ENCODE measurements around the gene SHMT2. TPM values are rescaled to one million over a fixed set of nuclear protein-coding genes. Genes with fewer than 3 reads are reported as not detected.

Gene SHMT2
- total RNA-seq, 1 experiment from 2014 or later = 421 TPM

DNA sequence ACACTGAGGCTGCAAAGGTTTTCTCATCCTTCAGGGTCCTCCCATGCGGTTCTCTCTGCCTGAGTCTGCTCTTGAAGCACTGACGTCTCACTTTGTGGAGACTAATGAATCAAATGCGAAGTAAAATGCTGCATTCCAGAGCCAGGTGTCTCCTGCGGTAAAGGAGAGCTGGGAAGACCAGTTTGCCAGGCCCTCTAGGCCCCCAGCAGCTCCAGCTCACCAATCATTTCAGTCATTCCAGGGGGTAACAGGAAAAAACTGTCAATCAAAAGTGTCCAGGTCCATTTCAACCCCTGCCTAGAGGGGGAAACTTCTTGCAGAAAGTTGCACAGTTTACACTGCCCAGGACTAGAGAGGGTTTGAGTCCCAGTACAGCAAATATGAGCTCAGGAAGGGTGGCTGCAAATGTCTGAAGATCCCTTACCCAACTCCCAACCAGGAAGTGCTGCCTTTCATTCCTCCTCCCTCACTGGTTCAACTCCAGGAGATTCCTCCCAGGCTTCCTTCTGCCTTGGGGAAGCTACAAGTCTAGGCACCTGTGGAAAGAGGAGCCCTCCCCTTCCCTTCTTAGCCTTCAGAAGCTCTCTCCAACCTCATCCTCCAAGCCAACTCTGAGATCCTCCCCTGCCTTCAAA is 15.6 kb upstream of the SHMT2 start:
- CTCF ChIA-PET = interaction anchor here (0.5 to 9.4 kb wide), 41 partner anchors 9 to 507 kb away, joined by 3 to 188 read pairs (median 4); partner anchors contain the start of gene SHMT2
- TF ChIP-seq, protein P1, sequence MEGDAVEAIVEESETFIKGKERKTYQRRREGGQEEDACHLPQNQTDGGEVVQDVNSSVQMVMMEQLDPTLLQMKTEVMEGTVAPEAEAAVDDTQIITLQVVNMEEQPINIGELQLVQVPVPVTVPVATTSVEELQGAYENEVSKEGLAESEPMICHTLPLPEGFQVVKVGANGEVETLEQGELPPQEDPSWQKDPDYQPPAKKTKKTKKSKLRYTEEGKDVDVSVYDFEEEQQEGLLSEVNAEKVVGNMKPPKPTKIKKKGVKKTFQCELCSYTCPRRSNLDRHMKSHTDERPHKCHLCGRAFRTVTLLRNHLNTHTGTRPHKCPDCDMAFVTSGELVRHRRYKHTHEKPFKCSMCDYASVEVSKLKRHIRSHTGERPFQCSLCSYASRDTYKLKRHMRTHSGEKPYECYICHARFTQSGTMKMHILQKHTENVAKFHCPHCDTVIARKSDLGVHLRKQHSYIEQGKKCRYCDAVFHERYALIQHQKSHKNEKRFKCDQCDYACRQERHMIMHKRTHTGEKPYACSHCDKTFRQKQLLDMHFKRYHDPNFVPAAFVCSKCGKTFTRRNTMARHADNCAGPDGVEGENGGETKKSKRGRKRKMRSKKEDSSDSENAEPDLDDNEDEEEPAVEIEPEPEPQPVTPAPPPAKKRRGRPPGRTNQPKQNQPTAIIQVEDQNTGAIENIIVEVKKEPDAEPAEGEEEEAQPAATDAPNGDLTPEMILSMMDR (IDR thresholded peaks at IDR 0.05; ENCODE audit: unreplicated experiment) = no peak
- no peak overlapping the region for H3K27ac Mint-ChIP-seq (ENCODE audit: low read depth, unreplicated experiment)
- H3K4me1 Mint-ChIP-seq (ENCODE audit: insufficient read depth, unreplicated experiment) = peaks cover 27% of the 10 kb centered on the region
- no peak overlapping the region for H3K4me3 Mint-ChIP-seq (ENCODE audit: unreplicated experiment)
- no TSS peak for BruUV-seq (replicated peaks)
- H3K27me3 Mint-ChIP-seq (ENCODE audit: insufficient read depth, unreplicated experiment) = peaks cover 37% of the 10 kb centered on the region
- POLR2A ChIA-PET = interaction anchor here (0.7 to 2.4 kb wide), 8 partner anchors 16 to 283 kb away, joined by 3 to 12 read pairs (median 4); partner anchors contain the start of gene SHMT2
- H3K9me3 Mint-ChIP-seq (ENCODE audit: unreplicated experiment) = no peaks in the 10 kb centered on the region
- intact Hi-C loops (cut with micrococcal nuclease) = loop anchor here (1.0 to 2.0 kb wide), 3 partner anchors 25 to 239 kb away; no protein-coding TSS in a partner anchor
- no peaks in the 10 kb centered on the region for H3K36me3 Mint-ChIP-seq (ENCODE audit: insufficient read depth, unreplicated experiment)
- DNase-seq (ENCODE audit: unreplicated experiment) = no peak

GRCh38 chr12:57214398-57214781 is 15.1 kb upstream of the SHMT2 start:
- BruUV-seq (replicated peaks) = no TSS peak
- ChIA-PET CTCF (interaction anchor here (0.6 to 9.4 kb wide), 35 partner anchors 9 to 248 kb away, joined by 3 to 188 read pairs (median 4); partner anchors contain the start of gene SHMT2), POLR2A (interaction anchor here (0.7 to 2.4 kb wide), 7 partner anchors 16 to 283 kb away, joined by 3 to 12 read pairs (median 5); partner anchors contain the start of gene SHMT2)
- TF ChIP-seq, protein P1 (IDR thresholded peaks at IDR 0.05; ENCODE audit: unreplicated experiment) = peak; percentile 61
- peaks cover 42% of the 10 kb centered on the region for H3K27me3 Mint-ChIP-seq (ENCODE audit: insufficient read depth, unreplicated experiment)
- intact Hi-C loops (cut with micrococcal nuclease) = no loop called here
- H3K4me3 Mint-ChIP-seq (ENCODE audit: unreplicated experiment) = no peak overlapping the region
- H3K4me1 Mint-ChIP-seq (ENCODE audit: insufficient read depth, unreplicated experiment) = peaks cover 29% of the 10 kb centered on the region
- H3K27ac Mint-ChIP-seq (ENCODE audit: low read depth, unreplicated experiment) = no peak overlapping the region
- no peaks in the 10 kb centered on the region for H3K36me3 Mint-ChIP-seq (ENCODE audit: insufficient read depth, unreplicated experiment)
- no peaks in the 10 kb centered on the region for H3K9me3 Mint-ChIP-seq (ENCODE audit: unreplicated experiment)
- peak; percentile 66 for DNase-seq (ENCODE audit: unreplicated experiment)

DNA sequence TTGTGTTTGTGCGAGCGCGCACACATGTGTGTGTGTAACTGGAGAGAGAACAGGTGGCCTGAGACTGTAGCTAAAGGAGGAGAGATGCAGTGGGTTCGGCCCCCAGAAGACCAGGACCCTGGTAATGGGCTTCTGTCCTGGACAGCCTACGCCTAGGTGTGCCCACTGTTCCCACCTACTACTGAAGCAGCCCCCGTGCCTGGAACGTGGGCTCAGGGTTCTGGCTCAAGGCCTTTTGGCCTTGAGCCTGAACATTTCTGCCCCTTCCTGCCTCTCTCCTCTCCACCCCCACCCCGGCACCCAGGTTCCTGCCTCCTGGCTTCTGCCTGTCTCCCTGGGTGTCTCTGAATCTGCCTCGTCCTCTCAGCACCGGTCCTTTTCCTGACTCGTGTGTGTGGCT is 14.4 kb upstream of the SHMT2 start:
- Mint-ChIP-seq H3K9me3 (ENCODE audit: unreplicated experiment) (no peaks in the 10 kb centered on the region), H3K27ac (ENCODE audit: low read depth, unreplicated experiment) (no peak overlapping the region), H3K4me1 (ENCODE audit: insufficient read depth, unreplicated experiment) (peaks cover 34% of the 10 kb centered on the region), H3K27me3 (ENCODE audit: insufficient read depth, unreplicated experiment) (peaks cover 48% of the 10 kb centered on the region), H3K36me3 (ENCODE audit: insufficient read depth, unreplicated experiment) (no peaks in the 10 kb centered on the region), H3K4me3 (ENCODE audit: unreplicated experiment) (no peak overlapping the region)
- ChIA-PET CTCF (interaction anchor here (1.3 to 9.4 kb wide), 10 partner anchors 8 to 241 kb away, joined by 6 to 188 read pairs (median 16); partner anchors contain the start of gene SHMT2), POLR2A (interaction anchor here (2.1 to 2.4 kb wide), 3 partner anchors 24 to 91 kb away, joined by 5 to 12 read pairs (median 9); no protein-coding TSS in a partner anchor)
- DNase-seq (ENCODE audit: unreplicated experiment) = no peak
- TF ChIP-seq, protein P1 (IDR thresholded peaks at IDR 0.05; ENCODE audit: unreplicated experiment) = no peak
- BruUV-seq (replicated peaks) = no TSS peak
- intact Hi-C loops (cut with micrococcal nuclease) = no loop called here

DNA sequence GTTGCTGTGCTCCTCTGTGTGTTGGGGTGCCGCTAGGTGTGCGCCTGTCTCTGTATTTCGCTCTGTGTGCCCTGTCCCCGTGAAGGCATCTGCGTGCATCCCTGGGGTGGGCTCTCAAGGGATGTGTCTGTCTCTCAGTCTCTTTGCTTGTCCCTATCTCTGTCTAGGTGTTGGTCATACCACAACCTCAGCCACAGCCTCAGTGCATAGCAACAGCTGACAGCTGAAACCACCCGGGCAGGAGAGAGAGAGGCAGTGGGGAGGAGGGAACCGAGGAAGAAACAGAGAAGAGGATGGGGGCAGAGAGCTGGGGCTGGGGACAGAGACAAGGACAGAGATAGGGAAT is 13.9 kb upstream of the SHMT2 start:
- TF ChIP-seq, protein P1 (IDR thresholded peaks at IDR 0.05; ENCODE audit: unreplicated experiment) = no peak
- intact Hi-C loops (cut with micrococcal nuclease) = no loop called here
- H3K4me3 Mint-ChIP-seq (ENCODE audit: unreplicated experiment) = peak overlapping the region; percentile 52
- DNase-seq (ENCODE audit: unreplicated experiment) = no peak
- H3K9me3 Mint-ChIP-seq (ENCODE audit: unreplicated experiment) = no peaks in the 10 kb centered on the region
- no peaks in the 10 kb centered on the region for H3K36me3 Mint-ChIP-seq (ENCODE audit: insufficient read depth, unreplicated experiment)
- BruUV-seq (replicated peaks) = no TSS peak
- ChIA-PET CTCF (interaction anchor here (0.6 to 9.4 kb wide), 6 partner anchors 11 to 272 kb away, joined by 3 to 188 read pairs (median 34); partner anchors contain the start of gene SHMT2), POLR2A (no interaction called here)
- peaks cover 34% of the 10 kb centered on the region for H3K4me1 Mint-ChIP-seq (ENCODE audit: insufficient read depth, unreplicated experiment)
- peaks cover 54% of the 10 kb centered on the region for H3K27me3 Mint-ChIP-seq (ENCODE audit: insufficient read depth, unreplicated experiment)
- no peak overlapping the region for H3K27ac Mint-ChIP-seq (ENCODE audit: low read depth, unreplicated experiment)
